GM12864 (cell line): ENCODE measurements around the gene MTMR4.
"Not testable (repeated sequence)": the region's sequence is repeated elsewhere in the genome, so short reads cannot be mapped to it uniquely, and the experiment has no call there.

Experiments
- DNase-seq: peaks from one replicate; pipeline ENCODE4 v3.0.0-alpha.2; 2011; ENCODE audit warnings: low read depth
- H3K4me3 ChIP-seq: 2 replicates; pipeline ENCODE4 v1.5.1; 2011; ENCODE audit warnings: mild to moderate bottlenecking, low read depth, low read length, control low read depth
- CTCF ChIP-seq: IDR thresholded peaks from 2 replicates; pipeline ENCODE4 v1.5.1; 2011; ENCODE audit warnings: low read depth, mild to moderate bottlenecking, moderate library complexity, low read length, control low read depth, inconsistent platforms; ENCODE audit errors: missing control alignments

Gene MTMR4

GRCh38 chr17:58493506-58493905, 20.9 kb downstream of the MTMR4 start:
- TF ChIP-seq CTCF, result no peak
- no peak for DNase-seq
- H3K4me3 ChIP-seq, result no peak overlapping the region

GRCh38 chr17:58492238-58493121, 22.0 kb downstream of the MTMR4 start:
- DNase-seq, result no peak
- H3K4me3 ChIP-seq, result no peak overlapping the region
- TF ChIP-seq CTCF, result no peak

DNA sequence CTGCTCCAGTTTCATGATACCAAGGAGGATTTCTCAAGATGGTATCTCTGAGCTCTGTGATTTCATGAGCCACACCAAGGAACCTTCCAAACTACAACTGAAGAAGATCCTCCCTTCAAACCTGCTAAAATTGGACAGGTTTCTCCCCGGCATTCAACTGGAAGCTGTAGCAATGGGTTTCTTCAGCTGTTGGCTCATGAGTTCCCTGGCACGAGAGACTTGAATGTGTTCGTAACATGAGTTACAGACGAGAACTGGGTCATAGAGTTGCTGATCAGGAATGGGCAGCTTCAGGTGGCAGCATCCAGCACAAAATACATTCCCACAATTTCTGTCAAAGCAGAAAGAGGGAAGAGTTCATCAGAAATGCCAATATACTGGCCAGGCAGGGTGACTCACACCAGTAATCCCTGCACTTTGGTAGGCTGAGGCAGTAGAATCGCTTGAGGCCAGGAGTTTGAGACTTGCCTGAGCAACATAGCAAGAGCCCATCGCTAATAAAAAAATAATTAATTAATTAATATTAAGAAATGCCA, 22.9 kb downstream of the MTMR4 start:
- no peak overlapping the region for H3K4me3 ChIP-seq
- no peak for TF ChIP-seq CTCF
- no peak for DNase-seq

GRCh38 chr17:58488428-58488890, 26.0 kb downstream of the MTMR4 start:
- DNase-seq, result no peak
- no peak for TF ChIP-seq CTCF
- no peak overlapping the region for H3K4me3 ChIP-seq

- TF ChIP-seq CTCF, result peak; percentile 26
- no peak for DNase-seq
- H3K4me3 ChIP-seq, result no peak within 1 kb of the TSS
Observed at GRCh38 chr17:58487589-58488427, 26.6 kb downstream of the MTMR4 start, which contains the start of gene HSF5. Gene HSF5 (minus strand): TSS chr17:58488408. CDS start chr17:58488274, 134 bp downstream.

DNA sequence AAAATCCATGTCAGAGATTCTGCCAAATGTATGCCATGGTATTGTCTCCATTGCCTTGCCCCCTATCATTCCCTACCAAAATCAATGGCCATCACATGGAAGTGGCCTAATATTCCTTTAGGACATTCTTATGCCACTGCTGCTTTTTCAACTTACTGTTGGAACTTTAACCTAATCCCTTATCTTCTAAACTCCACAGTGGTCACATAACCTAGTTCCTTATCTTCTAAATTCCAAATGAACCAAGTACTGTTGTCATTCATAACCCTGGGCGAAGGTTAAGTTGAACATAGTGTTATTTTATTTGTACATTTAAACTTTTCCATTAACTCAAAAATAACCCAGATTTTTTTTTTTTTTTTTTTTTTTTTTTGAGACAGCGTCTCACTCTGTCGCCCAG, 29.8 kb downstream of the MTMR4 start:
- TF ChIP-seq CTCF, result no peak
- no peak overlapping the region for H3K4me3 ChIP-seq
- DNase-seq, result no peak

- H3K4me3 ChIP-seq, DNase-seq: not testable (repeated sequence)
Observed at GRCh38 chr17:58481798-58482197, 32.6 kb downstream of the MTMR4 start.
